ENCODE results near the gene MB. TPM values are rescaled to one million over a fixed set of nuclear protein-coding genes. Genes with fewer than 3 reads are reported as not detected.

The MB gene
- total RNA-seq, 2 experiments from 2014 or later = not detected

DNA sequence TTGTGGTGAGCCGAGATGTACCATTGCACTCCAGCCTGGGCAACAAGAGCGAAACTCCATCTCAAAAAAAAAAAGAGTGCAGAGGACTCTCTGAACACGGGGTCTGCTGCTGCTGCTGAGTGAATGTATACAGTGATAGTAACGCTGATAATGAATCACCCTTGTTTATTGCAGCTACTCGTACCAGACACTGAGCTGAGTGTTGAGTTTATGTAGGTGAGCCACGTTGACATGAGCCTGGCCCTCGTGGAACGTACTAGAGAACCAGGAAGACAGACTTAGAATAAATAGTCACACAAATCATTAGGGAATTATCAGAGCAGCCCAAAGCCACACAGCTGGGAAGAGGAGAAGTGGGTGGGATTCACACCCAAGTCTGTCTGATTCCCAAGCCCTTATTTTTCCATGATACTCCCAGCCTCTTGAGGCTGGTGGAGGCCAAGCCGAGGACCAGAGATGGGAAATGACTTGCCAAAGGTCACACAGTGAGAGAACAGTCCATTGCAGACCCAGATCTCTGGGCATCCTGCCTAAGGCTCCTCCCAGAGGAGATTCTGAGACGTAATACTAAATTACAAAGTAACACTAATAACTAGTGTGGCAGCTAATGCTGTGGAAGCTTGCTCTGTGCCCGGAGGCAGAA lies 34.8 kb downstream of the MB start:
- ChIA-PET POLR2A (interaction anchor here (0.7 kb wide), 1 partner anchor 30 kb away, joined by 3 read pairs; no protein-coding TSS in a partner anchor), CTCF (interaction anchor here (1.0 to 2.5 kb wide), 2 partner anchors 152 to 231 kb away, joined by 4 to 11 read pairs; no protein-coding TSS in a partner anchor)
- intact Hi-C loops (cut with DNase I, micrococcal nuclease) = no loop called here
- Mint-ChIP-seq H3K27ac (no peak overlapping the region), H3K4me3 (no peak overlapping the region), H3K9me3 (no peaks in the 10 kb centered on the region), H3K27me3 (no peaks in the 10 kb centered on the region), H3K4me1 (ENCODE audit: low read depth) (no peaks in the 10 kb centered on the region), H3K36me3 (ENCODE audit: low read depth) (no peaks in the 10 kb centered on the region)
- H3K9me3 ChIP-seq (ENCODE audit: control insufficient read depth in 1 of 2, insufficient read depth in 1 of 2, low read length in 2 of 2) = no peaks in the 10 kb centered on the region
- H3K36me3 ChIP-seq (ENCODE audit: insufficient read depth, low read length) = no peaks in the 10 kb centered on the region
- ATAC-seq (ENCODE audit: poor library complexity) (no peak), DNase-seq (no peak)
- H3K27ac ChIP-seq (ENCODE audit: low read depth in 1 of 2, low read length in 2 of 2) = no peak overlapping the region
- no peaks in the 10 kb centered on the region for H3K27me3 ChIP-seq (ENCODE audit: control insufficient read depth in 1 of 2, insufficient read depth in 2 of 2, low read length in 2 of 2)
- no peaks in the 10 kb centered on the region for H3K4me1 ChIP-seq (ENCODE audit: insufficient read depth, low read length)
- TF ChIP-seq, protein P1, sequence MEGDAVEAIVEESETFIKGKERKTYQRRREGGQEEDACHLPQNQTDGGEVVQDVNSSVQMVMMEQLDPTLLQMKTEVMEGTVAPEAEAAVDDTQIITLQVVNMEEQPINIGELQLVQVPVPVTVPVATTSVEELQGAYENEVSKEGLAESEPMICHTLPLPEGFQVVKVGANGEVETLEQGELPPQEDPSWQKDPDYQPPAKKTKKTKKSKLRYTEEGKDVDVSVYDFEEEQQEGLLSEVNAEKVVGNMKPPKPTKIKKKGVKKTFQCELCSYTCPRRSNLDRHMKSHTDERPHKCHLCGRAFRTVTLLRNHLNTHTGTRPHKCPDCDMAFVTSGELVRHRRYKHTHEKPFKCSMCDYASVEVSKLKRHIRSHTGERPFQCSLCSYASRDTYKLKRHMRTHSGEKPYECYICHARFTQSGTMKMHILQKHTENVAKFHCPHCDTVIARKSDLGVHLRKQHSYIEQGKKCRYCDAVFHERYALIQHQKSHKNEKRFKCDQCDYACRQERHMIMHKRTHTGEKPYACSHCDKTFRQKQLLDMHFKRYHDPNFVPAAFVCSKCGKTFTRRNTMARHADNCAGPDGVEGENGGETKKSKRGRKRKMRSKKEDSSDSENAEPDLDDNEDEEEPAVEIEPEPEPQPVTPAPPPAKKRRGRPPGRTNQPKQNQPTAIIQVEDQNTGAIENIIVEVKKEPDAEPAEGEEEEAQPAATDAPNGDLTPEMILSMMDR (IDR thresholded peaks at IDR 0.05) = no peak
- no peak overlapping the region for H3K4me3 ChIP-seq (ENCODE audit: low read length)

DNA sequence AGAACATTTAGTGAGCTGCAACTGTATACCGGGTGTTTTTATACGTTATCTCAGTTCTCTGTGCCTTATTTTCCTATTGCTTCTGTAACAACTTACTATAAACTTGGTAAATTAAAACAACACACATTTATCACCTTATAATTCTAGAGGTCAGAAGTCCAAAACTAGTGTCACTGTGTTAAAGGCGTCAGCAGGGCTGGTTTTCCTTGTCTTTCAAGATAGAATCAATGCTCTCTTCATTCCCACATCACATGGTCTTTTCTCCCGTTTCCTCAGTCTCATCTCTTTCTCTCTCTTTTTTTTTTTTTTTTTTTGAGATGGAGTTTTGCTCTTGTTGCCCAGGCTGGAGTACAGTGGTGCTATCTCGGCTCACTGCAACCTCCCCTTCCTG lies 36.1 kb downstream of the MB start:
- Histone ChIP-seq H3K4me1 (ENCODE audit: insufficient read depth, low read length) (no peaks in the 10 kb centered on the region), H3K27me3 (ENCODE audit: control insufficient read depth in 1 of 2, insufficient read depth in 2 of 2, low read length in 2 of 2) (no peaks in the 10 kb centered on the region), H3K36me3 (ENCODE audit: insufficient read depth, low read length) (no peaks in the 10 kb centered on the region), H3K9me3 (ENCODE audit: control insufficient read depth in 1 of 2, insufficient read depth in 1 of 2, low read length in 2 of 2) (no peaks in the 10 kb centered on the region), H3K27ac (ENCODE audit: low read depth in 1 of 2, low read length in 2 of 2) (no peak overlapping the region), H3K4me3 (ENCODE audit: low read length) (no peak overlapping the region)
- Mint-ChIP-seq H3K36me3 (ENCODE audit: low read depth) (no peaks in the 10 kb centered on the region), H3K27ac (no peak overlapping the region), H3K27me3 (no peaks in the 10 kb centered on the region), H3K9me3 (no peaks in the 10 kb centered on the region), H3K4me1 (ENCODE audit: low read depth) (no peaks in the 10 kb centered on the region), H3K4me3 (no peak overlapping the region)
- TF ChIP-seq, protein P1 (IDR thresholded peaks at IDR 0.05) = no peak
- POLR2A ChIA-PET = no interaction called here
- no peak for DNase-seq
- intact Hi-C loops (cut with DNase I, micrococcal nuclease) = no loop called here
- no peak for ATAC-seq (ENCODE audit: poor library complexity)
- CTCF ChIA-PET = no interaction called here

DNA sequence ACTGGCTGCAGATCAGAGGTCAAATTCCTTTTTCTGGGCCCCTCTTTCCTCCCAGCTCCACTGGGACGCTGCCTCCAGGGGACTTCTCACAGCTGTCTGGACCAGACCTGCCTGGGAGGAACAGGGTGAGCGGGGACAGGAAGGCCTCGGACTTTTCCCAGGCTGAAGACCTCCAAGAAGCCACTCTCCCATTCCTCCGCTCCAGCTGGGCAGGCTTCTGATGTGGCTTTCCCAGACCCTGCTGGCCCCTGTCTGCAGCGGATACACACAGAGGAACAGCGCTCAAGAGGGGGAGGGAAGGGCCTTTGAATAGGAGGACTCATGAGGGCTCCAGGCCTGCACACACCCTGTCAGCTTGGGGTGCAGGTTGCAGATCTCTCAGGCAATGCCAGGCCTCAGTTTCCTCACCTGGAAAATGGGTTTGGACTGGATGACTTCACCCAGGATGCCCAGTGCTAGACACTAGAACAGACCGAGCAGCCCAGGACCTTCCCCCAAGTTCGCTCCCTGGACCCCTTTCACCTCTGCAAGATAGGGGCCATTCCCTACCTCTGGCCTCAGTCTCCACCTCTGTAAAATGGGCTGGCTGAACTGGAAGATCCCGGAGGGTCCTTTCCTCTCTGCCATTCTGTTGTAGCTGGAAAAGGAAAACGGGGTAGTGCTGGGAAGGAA lies 36.6 kb downstream of the MB start:
- DNase-seq (no peak), ATAC-seq (ENCODE audit: poor library complexity) (no peak)
- Histone ChIP-seq H3K4me3 (ENCODE audit: low read length) (no peak overlapping the region), H3K9me3 (ENCODE audit: control insufficient read depth in 1 of 2, insufficient read depth in 1 of 2, low read length in 2 of 2) (no peaks in the 10 kb centered on the region), H3K27me3 (ENCODE audit: control insufficient read depth in 1 of 2, insufficient read depth in 2 of 2, low read length in 2 of 2) (no peaks in the 10 kb centered on the region), H3K27ac (ENCODE audit: low read depth in 1 of 2, low read length in 2 of 2) (no peak overlapping the region), H3K4me1 (ENCODE audit: insufficient read depth, low read length) (no peaks in the 10 kb centered on the region), H3K36me3 (ENCODE audit: insufficient read depth, low read length) (no peaks in the 10 kb centered on the region)
- intact Hi-C loops (cut with DNase I, micrococcal nuclease) = no loop called here
- no peak overlapping the region for H3K27ac Mint-ChIP-seq
- no peaks in the 10 kb centered on the region for H3K36me3 Mint-ChIP-seq (ENCODE audit: low read depth)
- H3K4me3 Mint-ChIP-seq = no peak overlapping the region
- POLR2A ChIA-PET = no interaction called here
- no peaks in the 10 kb centered on the region for H3K27me3 Mint-ChIP-seq
- TF ChIP-seq, protein P1 (IDR thresholded peaks at IDR 0.05) = no peak
- H3K4me1 Mint-ChIP-seq (ENCODE audit: low read depth) = no peaks in the 10 kb centered on the region
- no peaks in the 10 kb centered on the region for H3K9me3 Mint-ChIP-seq
- CTCF ChIA-PET = no interaction called here
